Adrenal gland (tissue), 12 donors: ENCODE results near the gene REC8. TPM values are rescaled to one million over a fixed set of nuclear protein-coding genes. Genes with fewer than 3 reads are reported as not detected.

ENCODE experiments used
- DNase-seq, 7 donors: peaks; one replicate each; pipeline ENCODE4 v3.0.0-alpha.2; 2019 to 2020
- H3K27ac ChIP-seq, 5 donors: fragments of 200-600 bp; sonication (generic) in 4 of 5; 1 replicate in 3 of 5; 2 replicates in 2 of 5; pipeline versions ENCODE4 v1.5.1 to v1.8.0; 2016 to 2020; ENCODE audit warnings: mild to moderate bottlenecking in 1 of 5
- H3K27me3 ChIP-seq: fragments of 200-600 bp; 2 replicates; pipeline ENCODE4 v1.8.0; 2021
- H3K36me3 ChIP-seq, 2 donors: fragments of 200-600 bp; replicated peaks in 1 of 2; 1 replicate in 1 of 2; 2 replicates in 1 of 2; pipeline versions ENCODE4 v1.5.1 to v1.8.0; 2018 to 2022
- H3K4me1 ChIP-seq, 2 donors: fragments of 200-600 bp; replicated peaks in 1 of 2; 1 replicate in 1 of 2; 2 replicates in 1 of 2; pipeline versions ENCODE4 v1.5.1 to v1.8.0; 2018 to 2021
- H3K4me3 ChIP-seq, 4 donors: fragments of 200-600 bp; sonication (generic) in 3 of 4; one replicate each; pipeline ENCODE4 v1.5.1; 2016 to 2018
- H3K9me3 ChIP-seq, 3 donors: fragments of 200-600 bp; sonication (generic) in 1 of 3; replicated peaks in 1 of 3; 1 replicate in 2 of 3; 2 replicates in 1 of 3; pipeline versions ENCODE4 v1.5.1 to v1.8.0; 2016 to 2021
- POLR2A ChIP-seq, 2 donors: fragments of 450-650 bp; IDR thresholded peaks; one replicate each; pipeline ENCODE4 v1.6.1; 2017; ENCODE audit warnings: antibody characterized with exemption in 2 of 2, mild to moderate bottlenecking in 2 of 2, moderate library complexity in 1 of 2
- WGBS, 4 donors: extraction: QIAGEN DNeasy Blood & Tissue Kit in 2 of 4; methylation state at CpG; one replicate each; pipeline versions ENCODE4 v1.1.5 to v1.1.7; 2013 to 2017; 5-methylcytosine and 5-hydroxymethylcytosine counted together
- intact Hi-C, 2 donors: fragments of 100-400 bp; cut with DNase I; formaldehyde crosslinking; loops; one replicate each; pipeline versions ENCODE4 v1.14.1 to v1.15.0; 2022 to 2023
- polyA plus RNA-seq, 3 donors: library from polyadenylated mRNA; stranded (reverse); fragments of 200-250 nt in 2 of 3; fragments of 350-450 nt in 1 of 3; fragmentation: Illumina TruSeq in 1 of 3; extraction: RNeasy Lipid Tissue Mini Kit (QIAGEN cat#74804) in 1 of 3; gene quantifications; one replicate each; pipeline ENCODE4 v1.2.3, GENCODE V29; 2013 to 2014
- total RNA-seq, 9 donors: library from RNA; depleted of rRNA in 4 of 9; stranded (reverse); fragments of >200 nt in 4 of 9; fragments of 120-200 nt in 1 of 9; fragmentation: NEBNext Ultra II Directional in 1 of 9; extraction: Animal tissue kit (Norgen Biotek cat#: 25700) in 1 of 9; gene quantifications; one replicate each; pipeline versions ENCODE4 v1.1.0 to v1.2.4, GENCODE V29; 2013 to 2023
- TF ChIP-seq, protein P1 (sequence below), 6 experiments: fragments of 450-650 bp in 4 of 6; fragments of 200-600 bp in 2 of 6; sonication (generic) in 1 of 6; IDR thresholded peaks; 1 replicate in 5 of 6; 2 replicates in 1 of 6; pipeline versions ENCODE4 v1.5.1 to v1.8.0; 2016 to 2021; ENCODE audit warnings: antibody characterized with exemption in 6 of 6, mild to moderate bottlenecking in 2 of 6, moderate library complexity in 1 of 6
- donor health status: healthy with polysubstance abuse.
- donor health status: Bipolar disorder and iron deficiency.
- donor health status: DM: yes; HTN: yes; CAD: no.
- donor health status: DM: no; HTN: no; CAD: no.
- donor health status: DM: no; HTN: no; CAD: no.
- donor health status: DM: yes; HTN: yes; CAD: no.

Gene REC8
- total and polyA plus RNA-seq, 12 donors, result 1.3 to 111 (median 11.4) TPM

DNA sequence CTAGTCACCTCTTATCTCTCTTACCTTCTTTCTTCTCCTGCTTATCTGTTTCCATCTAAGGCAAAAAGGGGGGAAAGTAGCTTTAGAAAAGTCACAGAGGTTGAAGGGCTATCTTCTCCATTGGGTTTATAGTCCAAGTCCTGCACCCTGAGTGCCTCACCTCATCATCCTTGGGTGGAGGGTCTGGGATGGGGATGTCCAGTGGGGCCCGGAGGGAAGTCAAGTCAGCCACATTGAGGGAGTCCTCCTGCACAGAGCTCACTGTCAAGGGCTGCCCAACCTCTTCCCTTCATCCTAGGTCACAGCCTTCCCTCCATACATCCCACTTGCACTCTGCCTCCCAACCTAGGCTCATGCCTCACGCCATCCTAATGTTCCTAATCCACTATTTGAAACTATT lies 26.7 kb upstream of the REC8 start:
- 43 to 90% (median 83%) methylated on average over 1 to 2 of the region's 2 CpGs for WGBS, 4 donors
- peak overlapping the region in 4 of 5 donors; percentile 82 to 92 (median 86) for H3K27ac ChIP-seq
- peaks cover 0 to 42% of the 10 kb centered on the region in 2 donors for H3K36me3 ChIP-seq
- TF ChIP-seq, protein P1, sequence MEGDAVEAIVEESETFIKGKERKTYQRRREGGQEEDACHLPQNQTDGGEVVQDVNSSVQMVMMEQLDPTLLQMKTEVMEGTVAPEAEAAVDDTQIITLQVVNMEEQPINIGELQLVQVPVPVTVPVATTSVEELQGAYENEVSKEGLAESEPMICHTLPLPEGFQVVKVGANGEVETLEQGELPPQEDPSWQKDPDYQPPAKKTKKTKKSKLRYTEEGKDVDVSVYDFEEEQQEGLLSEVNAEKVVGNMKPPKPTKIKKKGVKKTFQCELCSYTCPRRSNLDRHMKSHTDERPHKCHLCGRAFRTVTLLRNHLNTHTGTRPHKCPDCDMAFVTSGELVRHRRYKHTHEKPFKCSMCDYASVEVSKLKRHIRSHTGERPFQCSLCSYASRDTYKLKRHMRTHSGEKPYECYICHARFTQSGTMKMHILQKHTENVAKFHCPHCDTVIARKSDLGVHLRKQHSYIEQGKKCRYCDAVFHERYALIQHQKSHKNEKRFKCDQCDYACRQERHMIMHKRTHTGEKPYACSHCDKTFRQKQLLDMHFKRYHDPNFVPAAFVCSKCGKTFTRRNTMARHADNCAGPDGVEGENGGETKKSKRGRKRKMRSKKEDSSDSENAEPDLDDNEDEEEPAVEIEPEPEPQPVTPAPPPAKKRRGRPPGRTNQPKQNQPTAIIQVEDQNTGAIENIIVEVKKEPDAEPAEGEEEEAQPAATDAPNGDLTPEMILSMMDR (IDR thresholded peaks at IDR 0.05), result no peak
- TF ChIP-seq POLR2A (IDR thresholded peaks at IDR 0.05), result no peak
- H3K27me3 ChIP-seq, result no peaks in the 10 kb centered on the region
- no peak for DNase-seq
- H3K9me3 ChIP-seq, result no peaks in the 10 kb centered on the region
- intact Hi-C loops, result no loop called here
- H3K4me1 ChIP-seq, result peaks cover 26 to 45% of the 10 kb centered on the region in 2 donors
- no peak overlapping the region for H3K4me3 ChIP-seq

DNA sequence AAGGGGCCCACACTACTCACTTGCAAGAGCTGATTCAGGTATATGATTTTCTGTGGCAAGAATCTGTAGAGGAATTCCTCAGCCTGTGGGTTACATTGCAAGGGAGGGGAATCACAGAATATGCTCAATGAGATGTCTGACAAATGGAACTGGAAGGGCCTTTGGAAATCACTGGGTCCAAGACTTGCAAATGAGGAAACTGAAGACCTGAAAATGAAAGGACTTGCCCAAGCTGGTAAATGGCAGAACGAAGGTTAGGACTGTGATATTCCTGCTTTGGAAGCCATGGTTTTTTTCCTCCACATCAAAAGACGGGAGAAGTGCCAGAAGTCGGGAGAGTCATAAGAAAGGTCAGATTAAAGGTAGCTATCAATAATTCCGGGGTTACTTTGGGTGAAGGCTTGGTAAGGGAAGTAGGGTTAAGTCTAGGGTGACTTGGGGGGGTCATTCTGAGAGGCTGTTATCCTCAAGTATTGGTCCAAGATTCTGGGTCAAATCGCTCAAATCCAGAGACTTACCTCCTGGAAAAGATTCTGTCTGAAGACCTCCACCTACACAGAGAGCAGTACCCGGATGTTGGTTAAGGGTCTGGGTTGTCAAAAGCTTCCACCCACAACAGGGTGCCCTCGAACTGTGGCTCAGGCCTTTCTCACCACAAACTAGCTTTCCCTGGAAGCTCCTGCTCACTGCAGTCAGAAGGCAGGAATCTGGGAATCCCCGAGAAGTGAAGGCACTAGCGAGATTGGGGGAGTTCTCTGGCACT lies 26.0 kb upstream of the REC8 start:
- Histone ChIP-seq H3K27me3 (no peaks in the 10 kb centered on the region), H3K4me3 (peak overlapping the region in 3 of 4 donors; percentile 42 to 99 (median 74)), H3K27ac (peak overlapping the region; percentile 72 to 92 (median 84)), H3K9me3 (no peaks in the 10 kb centered on the region), H3K36me3 (peaks cover 0 to 48% of the 10 kb centered on the region in 2 donors), H3K4me1 (peaks cover 22 to 42% of the 10 kb centered on the region in 2 donors)
- no peak for TF ChIP-seq POLR2A (IDR thresholded peaks at IDR 0.05)
- TF ChIP-seq, protein P1 (IDR thresholded peaks at IDR 0.05), result no peak
- WGBS, 4 donors, result 6 to 12% (median 9%) methylated on average over 8 to 9 of the region's 9 CpGs
- DNase-seq, result no peak
- intact Hi-C loops, result no loop called here

DNA sequence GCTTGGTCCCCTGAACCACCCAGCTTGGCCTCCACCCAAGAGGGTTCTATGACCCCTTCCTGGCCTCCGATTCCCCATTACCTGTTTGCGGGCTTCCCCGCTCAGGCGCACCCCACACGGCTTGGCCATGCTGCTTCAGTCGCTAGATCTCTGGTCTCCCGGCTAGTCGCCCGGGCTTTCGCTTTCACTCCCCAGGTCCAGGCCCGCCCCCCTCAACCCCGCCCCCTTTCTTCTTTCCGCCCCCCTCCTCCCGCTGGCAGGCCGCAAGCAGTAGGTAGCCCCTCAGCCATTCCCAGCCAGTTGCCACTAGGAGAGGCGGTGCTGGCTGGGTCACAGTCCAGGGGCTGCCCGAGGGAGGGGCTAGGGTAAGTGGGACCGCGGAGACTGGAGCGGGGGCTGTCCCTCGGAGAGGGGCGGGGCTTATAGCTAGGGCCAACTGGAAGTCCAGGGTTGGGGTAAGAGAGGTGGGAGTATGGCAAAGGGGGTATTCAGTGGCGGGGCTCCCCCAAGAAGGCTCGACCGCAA lies 25.4 kb upstream of the REC8 start, which contains the start of gene PSME2:
PSME2 (minus strand) TSS at position 158 of the 525 bp plus-strand sequence; CDS start at position 129, 29 bp downstream.
- peaks cover 0 to 55% of the 10 kb centered on the region in 2 donors for H3K36me3 ChIP-seq
- peak in 1 of 2 donors; percentile 66 for TF ChIP-seq POLR2A (IDR thresholded peaks at IDR 0.05)
- TF ChIP-seq, protein P1 (IDR thresholded peaks at IDR 0.05), result peak in 1 of 6 experiments; percentile 10
- peak within 1 kb of the TSS; percentile 74 to 99 (median 78) for H3K4me3 ChIP-seq
- H3K9me3 ChIP-seq, result no peaks in the 10 kb centered on the region
- intact Hi-C loops, result no loop called here
- DNase-seq, result peak; percentile 93 to 98 (median 98)
- H3K27me3 ChIP-seq, result no peaks in the 10 kb centered on the region
- WGBS, 4 donors, result 0 to 2% (median 0%) methylated on average over 15 to 25 of the region's 25 CpGs
- peak within 1 kb of the TSS; percentile 72 to 92 (median 84) for H3K27ac ChIP-seq
- H3K4me1 ChIP-seq, result peaks cover 21 to 42% of the 10 kb centered on the region in 2 donors

DNA sequence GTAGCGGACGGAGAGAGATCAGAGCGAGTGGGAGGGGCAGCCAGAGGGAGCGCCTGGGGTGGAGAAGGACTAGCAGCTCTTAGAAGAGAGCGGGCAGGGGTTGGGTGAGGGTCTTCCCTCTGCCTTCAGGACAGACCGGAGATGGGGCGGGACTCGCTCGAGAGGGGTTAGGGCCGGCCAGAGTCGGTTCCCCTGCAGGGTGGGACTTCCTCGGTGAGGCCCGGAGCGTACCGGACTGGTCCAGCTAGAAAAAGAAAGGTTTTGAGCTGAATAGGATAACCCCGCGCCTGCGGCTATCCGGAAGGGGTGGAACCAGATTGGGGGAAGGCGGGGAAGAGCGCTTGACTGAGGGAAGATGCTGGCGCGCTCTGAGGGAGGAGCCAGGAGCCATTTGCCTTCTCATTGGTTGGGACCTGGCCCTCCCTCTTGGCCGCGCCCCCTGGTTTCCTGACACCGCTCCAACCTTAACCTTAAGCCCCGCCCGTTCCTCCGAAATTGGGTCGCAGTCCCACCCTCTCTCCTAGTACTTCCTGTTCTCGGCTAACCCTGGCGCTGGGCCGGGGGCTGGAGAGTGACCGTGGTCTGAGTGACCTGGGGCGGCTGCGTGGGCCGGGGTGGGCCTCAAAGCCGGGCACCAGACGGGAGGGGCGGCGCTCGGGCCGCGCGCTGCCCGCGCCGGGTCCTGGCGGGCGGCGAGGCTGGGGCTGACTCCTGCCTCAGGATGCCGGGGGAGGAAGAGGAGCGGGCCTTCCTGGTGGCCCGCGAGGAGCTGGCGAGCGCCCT lies 24.7 kb upstream of the REC8 start, which contains the start of gene RNF31:
RNF31 (plus strand) TSS at position 521 of the 783 bp plus-strand sequence; CDS start at position 722, 201 bp downstream.
- Histone ChIP-seq H3K9me3 (no peaks in the 10 kb centered on the region), H3K4me1 (peaks cover 18 to 38% of the 10 kb centered on the region in 2 donors), H3K4me3 (peak within 1 kb of the TSS; percentile 74 to 99 (median 78)), H3K27me3 (no peaks in the 10 kb centered on the region), H3K27ac (peak within 1 kb of the TSS; percentile 72 to 92 (median 84)), H3K36me3 (peaks cover 0 to 61% of the 10 kb centered on the region in 2 donors)
- WGBS, 4 donors, result 0 to 3% (median 1%) methylated on average over 11 to 57 of the region's 57 CpGs
- intact Hi-C loops, result no loop called here
- peak; percentile 97 to 99 (median 99) for DNase-seq
- TF ChIP-seq POLR2A (IDR thresholded peaks at IDR 0.05), result peak; percentile 42 to 64
- TF ChIP-seq, protein P1 (IDR thresholded peaks at IDR 0.05), result no peak
